ENCODE measurements around the gene PLD6.
"Not testable (repeated sequence)": the region's sequence is repeated elsewhere in the genome, so short reads cannot be mapped to it uniquely, and the experiment has no call there.

Gene PLD6

DNA sequence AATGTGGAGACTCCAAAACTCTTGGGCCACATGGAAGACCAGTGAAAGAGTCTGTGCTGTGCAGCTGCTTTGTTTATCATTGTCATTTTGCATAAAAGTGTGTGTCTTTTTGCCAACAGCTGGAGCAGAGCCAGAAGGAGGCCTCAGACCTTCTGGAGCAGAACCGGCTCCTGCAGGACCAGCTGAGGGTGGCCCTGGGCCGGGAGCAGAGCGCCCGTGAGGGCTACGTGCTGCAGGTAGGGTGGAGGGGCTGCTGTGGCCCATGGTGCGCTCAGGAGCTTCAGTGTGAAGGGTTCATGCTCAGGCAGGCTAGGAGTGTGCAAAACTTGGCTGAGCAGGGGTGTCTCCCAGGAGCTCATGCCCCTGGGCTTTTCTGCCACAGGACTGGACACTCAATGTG lies 45.0 kb downstream of the PLD6 start:
- DNase-seq (ENCODE audit: extremely low read depth, low read depth), result no peak
- TF ChIP-seq, protein P1, sequence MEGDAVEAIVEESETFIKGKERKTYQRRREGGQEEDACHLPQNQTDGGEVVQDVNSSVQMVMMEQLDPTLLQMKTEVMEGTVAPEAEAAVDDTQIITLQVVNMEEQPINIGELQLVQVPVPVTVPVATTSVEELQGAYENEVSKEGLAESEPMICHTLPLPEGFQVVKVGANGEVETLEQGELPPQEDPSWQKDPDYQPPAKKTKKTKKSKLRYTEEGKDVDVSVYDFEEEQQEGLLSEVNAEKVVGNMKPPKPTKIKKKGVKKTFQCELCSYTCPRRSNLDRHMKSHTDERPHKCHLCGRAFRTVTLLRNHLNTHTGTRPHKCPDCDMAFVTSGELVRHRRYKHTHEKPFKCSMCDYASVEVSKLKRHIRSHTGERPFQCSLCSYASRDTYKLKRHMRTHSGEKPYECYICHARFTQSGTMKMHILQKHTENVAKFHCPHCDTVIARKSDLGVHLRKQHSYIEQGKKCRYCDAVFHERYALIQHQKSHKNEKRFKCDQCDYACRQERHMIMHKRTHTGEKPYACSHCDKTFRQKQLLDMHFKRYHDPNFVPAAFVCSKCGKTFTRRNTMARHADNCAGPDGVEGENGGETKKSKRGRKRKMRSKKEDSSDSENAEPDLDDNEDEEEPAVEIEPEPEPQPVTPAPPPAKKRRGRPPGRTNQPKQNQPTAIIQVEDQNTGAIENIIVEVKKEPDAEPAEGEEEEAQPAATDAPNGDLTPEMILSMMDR (IDR thresholded peaks at IDR 0.05; ENCODE audit: low read depth, low read length), result no peak

GRCh38 chr17:17159571-17159970 lies 46.6 kb downstream of the PLD6 start:
- TF ChIP-seq, protein P1 (IDR thresholded peaks at IDR 0.05; ENCODE audit: low read depth, low read length), result no peak

GRCh38 chr17:17158506-17158905 lies 47.6 kb downstream of the PLD6 start:
- not testable (repeated sequence) for DNase-seq (ENCODE audit: extremely low read depth, low read depth)

More at GRCh38 chr17:17159571-17159970, 46.6 kb downstream of the PLD6 start:
- no peak for DNase-seq (ENCODE audit: extremely low read depth, low read depth)

- DNase-seq (ENCODE audit: extremely low read depth, low read depth), result no peak
- TF ChIP-seq, protein P1 (IDR thresholded peaks at IDR 0.05; ENCODE audit: low read depth, low read length), result no peak
These were observed 49.1 kb downstream of the PLD6 start for GRCh38 chr17:17157041-17157440.

DNA sequence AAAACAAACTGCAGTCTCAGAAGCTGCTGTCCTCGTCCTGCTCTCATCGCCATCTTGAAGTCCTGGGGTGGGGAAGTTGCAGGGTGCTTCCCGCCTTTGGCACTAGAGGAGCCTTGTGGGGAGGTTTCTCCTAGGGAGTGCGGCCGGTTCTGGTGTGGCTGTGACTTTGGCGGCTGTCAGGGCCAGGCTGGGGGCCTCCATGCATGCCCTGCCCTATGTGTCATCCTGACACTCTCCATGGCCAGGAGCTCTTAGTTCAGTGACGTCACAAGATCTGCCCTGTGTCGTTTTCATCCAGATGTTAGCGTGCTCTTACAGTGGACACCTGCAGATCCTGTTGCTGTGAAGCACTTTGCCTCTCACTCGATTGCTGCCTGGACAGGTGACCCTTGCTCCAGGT lies 49.6 kb downstream of the PLD6 start:
- DNase-seq (ENCODE audit: extremely low read depth, low read depth), result no peak
- TF ChIP-seq, protein P1 (IDR thresholded peaks at IDR 0.05; ENCODE audit: low read depth, low read length), result no peak

DNA sequence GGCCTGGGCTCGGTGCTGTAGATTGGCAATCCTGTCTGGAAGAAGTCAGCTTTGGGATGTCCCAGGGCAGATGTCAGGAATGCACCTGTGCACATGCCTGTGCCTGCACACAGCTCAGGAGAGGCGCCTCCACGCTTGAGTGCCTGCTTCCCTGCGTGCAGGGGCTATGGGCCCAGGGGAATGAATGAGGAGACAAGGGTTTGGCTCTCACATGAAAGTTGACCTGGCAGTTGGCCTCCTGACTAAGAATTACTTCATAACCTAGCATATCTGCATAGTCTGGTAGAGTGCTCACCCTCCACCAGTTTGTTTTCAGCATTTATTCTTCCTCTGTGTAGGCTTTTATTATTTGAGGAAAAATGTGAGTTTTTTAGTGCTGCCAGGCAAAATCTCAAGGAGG lies 50.0 kb downstream of the PLD6 start:
- TF ChIP-seq, protein P1 (IDR thresholded peaks at IDR 0.05; ENCODE audit: low read depth, low read length), result no peak
- DNase-seq (ENCODE audit: extremely low read depth, low read depth), result no peak

DNA sequence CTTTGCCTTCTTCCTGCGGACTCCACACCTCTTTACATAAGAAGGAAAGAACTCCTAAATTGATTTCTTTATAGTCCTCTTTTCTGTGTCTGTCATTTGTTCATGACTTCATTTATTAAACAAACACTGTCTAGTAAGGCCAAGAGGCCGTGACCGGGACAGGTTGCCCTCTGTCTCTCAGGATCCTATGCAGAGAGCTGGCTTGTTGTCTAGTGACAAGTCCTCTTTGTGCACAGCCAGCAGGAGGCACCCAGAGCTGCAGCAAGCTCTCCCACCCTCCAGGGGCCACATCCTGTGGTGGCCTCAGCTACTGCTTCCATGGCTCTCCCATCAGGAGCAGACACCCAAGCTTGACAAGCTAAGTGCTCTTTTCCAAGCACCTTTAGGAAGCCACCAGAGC lies 50.6 kb downstream of the PLD6 start:
- TF ChIP-seq, protein P1 (IDR thresholded peaks at IDR 0.05; ENCODE audit: low read depth, low read length), result no peak
- DNase-seq (ENCODE audit: extremely low read depth, low read depth), result no peak

DNA sequence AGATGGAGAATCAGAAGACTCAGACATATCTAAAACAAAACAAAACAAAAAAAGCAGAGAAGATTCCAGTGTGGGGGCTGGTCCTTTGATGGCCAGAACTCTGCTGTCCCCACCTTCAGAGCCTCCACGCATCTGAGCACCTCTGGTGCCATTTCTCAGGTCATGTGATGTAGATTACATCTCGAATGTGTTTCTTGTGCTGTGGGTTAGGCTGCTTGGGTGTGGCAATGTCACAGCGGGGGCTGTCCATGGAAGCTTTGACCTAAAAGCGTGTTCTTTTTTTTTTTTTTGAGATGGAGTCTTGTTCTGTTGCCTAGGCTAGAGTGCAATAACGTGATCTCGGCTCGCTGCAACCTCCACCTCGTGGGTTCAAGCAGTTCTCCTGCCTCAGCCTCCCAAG lies 51.2 kb downstream of the PLD6 start:
- TF ChIP-seq, protein P1 (IDR thresholded peaks at IDR 0.05; ENCODE audit: low read depth, low read length), result no peak
- no peak for DNase-seq (ENCODE audit: extremely low read depth, low read depth)
